OCI-M2 (cell line): ENCODE results near the gene CCDC188.

ENCODE experiments used
- DNase-seq: peaks from one replicate; lab custom pipeline; 2025; ENCODE audit not compliant: unreplicated experiment; lab: John Stamatoyannopoulos, UW

Gene CCDC188

GRCh38 chr22:20151276-20151588 lies 377 bp upstream of the CCDC188 start:
- no peak for DNase-seq

GRCh38 chr22:20149257-20150250 lies 1.3 kb downstream of the CCDC188 start:
- no peak for DNase-seq

GRCh38 chr22:20148414-20148813 lies 2.4 kb downstream of the CCDC188 start:
- no peak for DNase-seq

GRCh38 chr22:20147237-20147988 lies 3.4 kb downstream of the CCDC188 start:
- DNase-seq: no peak

DNA sequence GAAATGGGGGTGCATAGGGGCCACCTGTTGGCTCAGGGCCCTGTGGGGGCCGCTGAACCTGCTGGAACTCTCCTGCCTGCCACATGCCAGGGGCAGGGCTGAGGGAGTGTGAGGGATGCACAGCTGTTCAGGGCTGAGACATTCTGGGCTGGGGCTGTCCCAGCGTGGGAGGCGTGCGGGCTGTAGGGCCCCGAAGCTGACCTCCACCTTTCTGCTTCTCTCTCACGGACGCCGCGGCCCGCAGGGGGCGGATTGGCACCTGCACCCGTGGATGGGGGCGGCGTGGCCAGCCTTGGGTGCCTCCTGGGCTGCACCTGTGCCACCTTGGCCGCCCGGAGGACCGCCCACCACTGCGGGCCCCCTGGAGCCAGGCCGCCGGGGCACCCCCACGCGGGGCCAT lies 4.1 kb downstream of the CCDC188 start:
- DNase-seq: no peak

GRCh38 chr22:20145832-20146223 lies 5.0 kb downstream of the CCDC188 start:
- DNase-seq: no peak

DNA sequence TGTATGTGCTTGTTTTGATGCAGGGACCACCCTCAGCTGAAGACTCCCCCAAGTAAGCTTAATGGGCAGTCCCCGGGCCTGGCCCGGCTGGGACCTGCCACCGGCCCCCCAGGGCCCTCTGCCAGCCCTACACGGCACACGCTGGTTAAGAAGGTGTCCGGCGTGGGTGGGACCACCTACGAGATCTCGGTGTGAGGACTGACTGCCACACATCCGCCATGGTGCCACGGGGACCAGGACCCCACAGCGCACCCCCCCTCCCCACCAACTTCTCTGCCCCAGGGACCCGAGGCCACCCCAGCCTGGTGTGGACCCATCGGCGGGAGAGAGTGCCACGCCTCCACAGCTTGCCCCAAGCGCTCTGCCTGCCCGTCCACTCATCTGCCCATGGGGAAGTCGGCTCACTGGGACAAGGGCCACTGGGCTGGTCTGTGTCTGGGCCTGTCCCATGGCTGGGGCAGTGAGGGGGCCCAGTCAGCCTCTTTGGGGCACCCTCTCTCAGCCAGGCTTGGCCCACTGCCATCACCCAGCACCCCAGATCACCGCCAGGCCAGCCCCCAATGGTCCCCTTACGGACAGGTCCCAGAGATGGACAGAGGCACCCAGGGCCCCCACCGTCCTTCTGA lies 5.5 kb downstream of the CCDC188 start:
- no peak for DNase-seq

- no peak for DNase-seq
Observed at GRCh38 chr22:20143883-20144665, 6.8 kb downstream of the CCDC188 start.

- no peak for DNase-seq
Observed at GRCh38 chr22:20142711-20143621, 7.9 kb downstream of the CCDC188 start.

GRCh38 chr22:20141186-20142077 lies 9.4 kb downstream of the CCDC188 start:
- DNase-seq: no peak

- DNase-seq: no peak
Observed at GRCh38 chr22:20140521-20140964, 10.3 kb downstream of the CCDC188 start.

GRCh38 chr22:20140107-20140445 lies 10.8 kb downstream of the CCDC188 start:
- no peak for DNase-seq

DNA sequence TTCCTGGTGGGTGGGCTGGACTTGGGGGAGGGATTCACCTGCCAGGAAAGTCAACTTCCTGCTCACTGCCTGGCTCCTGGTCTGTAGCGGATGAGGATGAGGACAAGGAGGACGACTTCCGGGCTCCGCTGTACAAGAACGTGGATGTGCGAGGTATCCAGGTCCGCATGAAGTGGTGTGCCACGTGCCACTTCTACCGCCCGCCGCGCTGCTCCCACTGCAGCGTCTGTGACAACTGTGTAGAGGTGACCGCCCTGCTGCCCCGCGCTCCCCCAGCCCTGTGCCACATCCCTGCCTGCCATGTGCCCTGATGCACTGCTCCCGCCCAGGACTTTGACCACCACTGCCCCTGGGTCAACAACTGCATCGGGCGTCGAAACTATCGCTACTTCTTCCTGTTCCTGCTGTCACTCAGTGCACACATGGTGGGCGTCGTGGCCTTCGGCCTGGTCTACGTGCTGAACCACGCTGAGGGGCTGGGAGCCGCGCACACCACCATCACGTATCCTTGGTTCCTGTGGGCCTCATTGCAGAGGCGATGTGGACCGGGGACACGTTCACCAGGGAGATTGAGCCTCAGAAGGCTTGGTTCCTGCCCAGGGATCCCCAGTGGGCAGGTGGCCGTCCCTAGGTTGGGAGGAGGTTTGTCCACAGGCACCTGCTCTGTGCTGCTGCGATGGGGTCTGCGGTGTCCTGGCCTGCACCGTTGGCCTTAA lies 11.3 kb downstream of the CCDC188 start:
- no peak for DNase-seq

GRCh38 chr22:20138868-20139267 lies 12.0 kb downstream of the CCDC188 start:
- no peak for DNase-seq

DNA sequence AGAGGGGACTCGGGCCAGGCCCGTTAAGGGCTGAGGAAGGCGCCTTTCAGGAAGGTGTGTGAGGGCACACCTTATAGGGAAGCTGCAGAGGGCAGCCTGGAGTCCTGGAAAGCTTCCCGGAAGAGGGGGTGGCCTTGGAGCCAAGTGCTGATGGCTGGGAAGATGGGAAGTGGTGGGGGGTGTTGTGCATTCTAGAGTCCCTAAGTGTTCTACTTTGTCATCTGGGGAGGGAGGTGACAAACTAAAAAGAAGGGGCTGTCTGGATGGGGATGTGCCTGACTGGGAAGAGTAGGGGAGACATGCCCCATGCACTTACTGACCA lies 12.5 kb downstream of the CCDC188 start:
- no peak for DNase-seq

DNA sequence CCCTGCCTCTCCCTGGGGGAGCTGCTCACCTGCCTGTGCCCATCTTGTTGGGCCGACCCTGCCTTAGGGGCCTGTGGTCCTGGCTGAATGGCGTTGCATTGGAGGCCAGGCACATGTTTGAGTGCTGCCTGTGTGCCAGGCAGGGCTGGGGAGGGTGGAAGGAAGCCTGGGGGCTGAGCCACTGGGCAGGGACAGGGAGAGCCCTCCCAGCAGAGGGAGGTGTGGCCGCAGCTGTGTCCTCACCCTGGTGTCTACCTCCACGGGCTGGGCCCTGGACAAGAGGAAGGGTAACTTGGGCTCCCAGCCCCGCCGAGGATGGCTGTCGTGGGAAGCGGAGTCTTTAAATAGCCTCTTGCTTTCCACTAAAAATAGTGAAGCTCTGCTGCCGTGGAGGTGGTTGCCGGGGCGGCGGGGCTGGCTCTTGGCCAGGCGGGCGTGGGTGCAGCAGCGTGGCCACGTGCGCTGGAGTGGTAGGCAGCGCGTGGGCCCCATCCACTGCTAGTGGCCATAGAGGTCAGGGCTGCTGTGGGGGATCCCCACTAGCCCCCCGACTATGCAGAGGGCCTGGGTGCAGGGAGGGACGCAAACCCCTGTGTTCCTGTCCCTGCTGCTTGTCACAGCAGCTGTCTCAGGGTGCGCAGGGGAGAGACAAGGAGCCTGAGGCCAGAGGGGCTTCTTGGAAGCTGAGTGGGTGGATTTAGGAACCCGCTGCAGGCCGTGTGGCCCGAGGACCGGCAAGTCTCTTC lies 13.0 kb downstream of the CCDC188 start:
- no peak for DNase-seq

DNA sequence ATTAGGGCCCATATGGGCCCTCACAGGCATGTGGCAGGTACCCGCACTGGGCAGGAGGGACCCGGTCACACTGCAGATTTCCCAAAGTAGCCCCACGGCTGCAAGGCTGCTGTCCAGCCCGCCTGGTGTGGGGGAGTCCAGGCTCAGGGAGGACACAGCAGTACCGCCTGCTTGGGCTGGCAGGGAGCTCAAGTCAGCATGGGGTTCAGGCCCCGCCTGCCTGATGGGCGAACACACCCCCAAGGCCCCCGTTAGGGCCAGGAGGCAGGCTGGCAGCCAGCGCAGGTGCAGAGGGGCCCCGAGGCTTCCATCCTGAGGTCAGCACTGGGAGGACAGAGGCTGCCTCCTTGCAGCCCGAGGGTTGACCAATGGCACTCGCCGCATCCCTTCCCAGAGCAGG lies 13.7 kb downstream of the CCDC188 start:
- DNase-seq: no peak

DNA sequence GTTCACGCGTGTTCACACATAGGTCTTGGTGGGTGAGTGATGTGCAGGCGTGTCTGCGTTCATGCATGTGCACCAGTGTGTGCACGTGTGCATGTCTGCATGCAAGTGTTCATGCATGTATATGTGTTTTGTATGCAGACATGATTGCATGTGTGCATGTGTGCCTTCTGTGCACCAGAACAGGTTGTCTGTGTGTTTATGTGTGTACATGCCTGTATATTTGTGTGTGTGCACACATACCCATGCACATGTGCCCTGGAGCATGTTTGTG lies 14.3 kb downstream of the CCDC188 start:
- no peak for DNase-seq
